H1 (cell line): ENCODE data around the gene INPP5K. TPM values are rescaled to one million over a fixed set of nuclear protein-coding genes. Genes with fewer than 3 reads are reported as not detected.

Source experiments
- CTCF ChIA-PET: fragments of 300-600 bp; sonication (Branson Sonifier 250); formaldehyde crosslinking; loops from one replicate; lab custom pipeline; 2021; ENCODE audit not compliant: partially characterized antibody; lab: Charles Lee
- POLR2A ChIA-PET: fragments of 300-600 bp; sonication (Branson Sonifier 250); formaldehyde crosslinking; loops from one replicate; lab custom pipeline; 2021; ENCODE audit warnings: inconsistent platforms; ENCODE audit not compliant: partially characterized antibody; lab: Charles Lee
- DNase-seq, 2 experiments: peaks; one replicate each; pipeline versions ENCODE4 v3.0.0 to v3.0.0-alpha.2; 2010 to 2022; ENCODE audit warnings: low spot score in 2 of 2, low read depth in 1 of 2, mixed read lengths in 1 of 2
- FAIRE-seq: peaks from 2 replicates; lab custom pipeline; 2011; peaks lifted over from hg19 to GRCh38; lab: Jason Lieb, UNC
- H2AFZ ChIP-seq: 2 replicates; pipeline ENCODE4 v1.8.1; 2012; ENCODE audit warnings: low read length, inconsistent platforms
- H2AK5ac ChIP-seq: 2 replicates; pipeline ENCODE4 v1.6.1; 2013; ENCODE audit warnings: low read depth, low read length
- H2BK120ac ChIP-seq: replicated peaks from 2 replicates; pipeline ENCODE3; 2013; ENCODE audit warnings: low read depth, low read length, inconsistent platforms
- H2BK12ac ChIP-seq: 2 replicates; pipeline ENCODE4 v1.6.1; 2013; ENCODE audit warnings: low read depth, low read length
- H2BK15ac ChIP-seq: 2 replicates; pipeline ENCODE4 v1.6.1; 2013; ENCODE audit warnings: low read length
- H2BK20ac ChIP-seq: 2 replicates; pipeline ENCODE4 v1.6.1; 2013; ENCODE audit warnings: low read length
- H2BK5ac ChIP-seq: 2 replicates; pipeline ENCODE4 v1.6.1; 2013; ENCODE audit warnings: low read depth, low read length
- H3K14ac ChIP-seq: 2 replicates; pipeline ENCODE4 v1.6.1; 2013; ENCODE audit warnings: inconsistent platforms; ENCODE audit not compliant: insufficient read length
- H3K18ac ChIP-seq: 2 replicates; pipeline ENCODE4 v1.6.1; 2013; ENCODE audit warnings: low read length; ENCODE audit errors: extremely low read depth
- H3K23ac ChIP-seq: 2 replicates; pipeline ENCODE4 v1.6.1; 2013; ENCODE audit warnings: inconsistent platforms; ENCODE audit not compliant: insufficient read length
- H3K23me2 ChIP-seq: 2 replicates; pipeline ENCODE4 v1.6.1; 2013; ENCODE audit warnings: low read depth, low read length
- H3K27ac ChIP-seq: 2 replicates; pipeline ENCODE4 v1.6.1; 2011; ENCODE audit warnings: low read depth, low read length, inconsistent platforms
- H3K27me3 ChIP-seq, 4 experiments: replicated peaks in 1 of 4; 1 replicate in 1 of 4; 2 replicates in 3 of 4; pipeline versions ENCODE4 v1.6.1 to v1.8.1; 2011 to 2013; ENCODE audit warnings: low read length in 3 of 4, mild to moderate bottlenecking in 3 of 4, inconsistent platforms in 2 of 4, mixed read lengths in 2 of 4, moderate library complexity in 1 of 4; ENCODE audit not compliant: control insufficient read depth in 3 of 4, insufficient read depth in 3 of 4; ENCODE audit errors: extremely low read depth in 1 of 4
- H3K36me3 ChIP-seq, 4 experiments: 2 replicates each; pipeline versions ENCODE4 v1.6.1 to v1.8.1; 2011 to 2013; ENCODE audit warnings: mild to moderate bottlenecking in 4 of 4, low read length in 3 of 4, moderate library complexity in 2 of 4, control low read depth in 1 of 4, inconsistent platforms in 1 of 4; ENCODE audit not compliant: insufficient read depth in 4 of 4, control insufficient read depth in 2 of 4
- H3K4ac ChIP-seq: replicated peaks from 2 replicates; pipeline ENCODE3; 2013; ENCODE audit warnings: low read length, low read depth, mixed read lengths, inconsistent platforms; ENCODE audit not compliant: insufficient read length
- H3K4me1 ChIP-seq, 4 experiments: replicated peaks in 1 of 4; 1 replicate in 1 of 4; 2 replicates in 3 of 4; pipeline versions ENCODE4 v1.6.1 to v1.8.1; 2011 to 2013; ENCODE audit warnings: low read length in 3 of 4, inconsistent platforms in 2 of 4, mixed read lengths in 1 of 4; ENCODE audit not compliant: insufficient read depth in 4 of 4, control insufficient read depth in 3 of 4
- H3K4me2 ChIP-seq, 2 experiments: 2 replicates each; pipeline versions ENCODE4 v1.6.1 to v1.8.1; 2011 to 2013; ENCODE audit warnings: low read depth in 2 of 2, low read length in 2 of 2, control low read depth in 1 of 2, inconsistent platforms in 1 of 2, mild to moderate bottlenecking in 1 of 2; ENCODE audit not compliant: insufficient read depth in 1 of 2
- H3K4me3 ChIP-seq, 4 experiments: fragments of 200-600, 300-600 bp in 1 of 4; sonication (generic), shearing (Covaris generic), sonication (Bioruptor Twin) in 1 of 4; 2 replicates each; pipeline versions ENCODE4 v1.5.1 to v1.8.1; 2011 to 2016; ENCODE audit warnings: low read length in 4 of 4, low read depth in 3 of 4, control low read depth in 2 of 4, inconsistent platforms in 2 of 4, mild to moderate bottlenecking in 2 of 4, mixed read lengths in 1 of 4, moderate library complexity in 1 of 4; ENCODE audit not compliant: insufficient read depth in 2 of 4; ENCODE audit errors: extremely low read depth in 1 of 4
- H3K56ac ChIP-seq: replicated peaks from 2 replicates; pipeline ENCODE3; 2013; ENCODE audit warnings: low read depth, mild to moderate bottlenecking, mixed read lengths, low read length, inconsistent platforms; ENCODE audit not compliant: insufficient read length
- H3K79me1 ChIP-seq: 2 replicates; pipeline ENCODE4 v1.6.1; 2013; ENCODE audit warnings: low read depth, low read length, control low read depth
- H3K79me2 ChIP-seq, 2 experiments: 2 replicates each; pipeline versions ENCODE4 v1.6.1 to v1.8.1; 2012 to 2013; ENCODE audit warnings: low read length in 2 of 2, mild to moderate bottlenecking in 2 of 2, inconsistent platforms in 1 of 2; ENCODE audit not compliant: insufficient read depth in 2 of 2, control insufficient read depth in 1 of 2
- H3K9ac ChIP-seq, 4 experiments: replicated peaks in 1 of 4; 1 replicate in 1 of 4; 2 replicates in 3 of 4; pipeline versions ENCODE4 v1.6.1 to v1.8.1; 2011 to 2013; ENCODE audit warnings: low read depth in 3 of 4, low read length in 3 of 4, control low read depth in 2 of 4, mild to moderate bottlenecking in 2 of 4, moderate library complexity in 2 of 4, inconsistent platforms in 1 of 4; ENCODE audit errors: extremely low read depth in 1 of 4
- H3K9me3 ChIP-seq, 2 experiments: 2 replicates each; pipeline versions ENCODE4 v1.6.1 to v1.8.1; 2012 to 2013; ENCODE audit warnings: mild to moderate bottlenecking in 2 of 2, moderate library complexity in 2 of 2, control low read depth in 1 of 2, inconsistent platforms in 1 of 2, low read depth in 1 of 2, low read length in 1 of 2, mixed read lengths in 1 of 2; ENCODE audit not compliant: insufficient read depth in 2 of 2
- H4K20me1 ChIP-seq, 2 experiments: replicated peaks in 1 of 2; 2 replicates each; pipeline versions ENCODE3 to v1.8.1; 2011 to 2013; ENCODE audit warnings: inconsistent platforms in 2 of 2, low read length in 2 of 2, mild to moderate bottlenecking in 1 of 2; ENCODE audit not compliant: insufficient read depth in 2 of 2, control insufficient read depth in 1 of 2
- H4K5ac ChIP-seq: 2 replicates; pipeline ENCODE4 v1.6.1; 2013; ENCODE audit warnings: low read length, low read depth, mixed read lengths, inconsistent platforms; ENCODE audit not compliant: insufficient read length
- H4K8ac ChIP-seq: 2 replicates; pipeline ENCODE4 v1.8.0; 2013; ENCODE audit warnings: mild to moderate bottlenecking, moderate library complexity, low read length, inconsistent platforms; ENCODE audit not compliant: insufficient read depth; ENCODE audit errors: extremely low read depth
- H4K91ac ChIP-seq: replicated peaks from 2 replicates; pipeline ENCODE3; 2013; ENCODE audit warnings: low read length, mixed read lengths, inconsistent platforms; ENCODE audit not compliant: insufficient read length
- ATF2 ChIP-seq: IDR thresholded peaks from 2 replicates; pipeline ENCODE4 v1.6.1; 2012; ENCODE audit warnings: low read length, inconsistent platforms
- BACH1 ChIP-seq: IDR thresholded peaks from 2 replicates; pipeline ENCODE4 v1.6.1; 2012; ENCODE audit warnings: low read length, improper control_type of control experiment
- CEBPB ChIP-seq: IDR thresholded peaks from 2 replicates; pipeline ENCODE4 v1.6.1; 2012; ENCODE audit warnings: low read depth, low read length
- CTBP2 ChIP-seq: IDR thresholded peaks from 2 replicates; pipeline ENCODE4 v1.7.0; 2011; ENCODE audit warnings: borderline replicate concordance, mild to moderate bottlenecking, moderate library complexity, mixed read lengths, low read length; ENCODE audit not compliant: insufficient read depth, insufficient read length
- EP300 ChIP-seq, 2 experiments: IDR thresholded peaks; 1 replicate in 1 of 2; 2 replicates in 1 of 2; pipeline ENCODE4 v1.6.1; 2011 to 2012; ENCODE audit warnings: low read depth in 2 of 2, low read length in 2 of 2, mild to moderate bottlenecking in 2 of 2, borderline replicate concordance in 1 of 2, inconsistent platforms in 1 of 2, moderate library complexity in 1 of 2
- FOSL1 ChIP-seq: IDR thresholded peaks from 2 replicates; pipeline ENCODE4 v1.6.1; 2011; ENCODE audit warnings: mild to moderate bottlenecking, low read depth, low read length, moderate library complexity; ENCODE audit not compliant: insufficient read depth
- GABPA ChIP-seq: IDR thresholded peaks from 2 replicates; pipeline ENCODE4 v1.6.1; 2011; ENCODE audit warnings: mild to moderate bottlenecking, low read length, moderate library complexity, borderline replicate concordance; ENCODE audit not compliant: insufficient read depth
- KDM4A ChIP-seq: IDR thresholded peaks from one replicate; pipeline ENCODE4 v1.7.1; 2012; ENCODE audit warnings: low read depth, mild to moderate bottlenecking, moderate library complexity, low read length, inconsistent platforms; ENCODE audit not compliant: severe bottlenecking
- RFX5 ChIP-seq: IDR thresholded peaks from 2 replicates; pipeline ENCODE4 v1.6.1; 2011; ENCODE audit warnings: low read depth, low read length, improper control_type of control experiment, borderline replicate concordance
- SP2 ChIP-seq: IDR thresholded peaks from 2 replicates; pipeline ENCODE4 v1.6.1; 2012; ENCODE audit warnings: mild to moderate bottlenecking, low read length, inconsistent platforms
- SP4 ChIP-seq: IDR thresholded peaks from 2 replicates; pipeline ENCODE4 v1.6.1; 2012; ENCODE audit warnings: low read length, inconsistent platforms
- TBP ChIP-seq: IDR thresholded peaks from 2 replicates; pipeline ENCODE4 v1.6.1; 2011; ENCODE audit warnings: low read depth, low read length, improper control_type of control experiment
- ZNF274 ChIP-seq: IDR thresholded peaks from 2 replicates; pipeline ENCODE4 v1.7.0; 2012; ENCODE audit warnings: low read length, borderline replicate concordance; ENCODE audit errors: extremely low read depth
- WGBS, 2 experiments: shearing (Covaris generic) in 1 of 2; methylation state at CpG; one replicate each; pipeline versions ENCODE4 v1.1.6 to v1.1.7; 2013 to 2015; ENCODE audit warnings: low lambda C conversion rate in 2 of 2, mixed read lengths in 2 of 2, inconsistent platforms in 1 of 2, low coverage in 1 of 2, missing lambda C conversion rate in 1 of 2; ENCODE audit not compliant: insufficient replicate concordance in 2 of 2, insufficient coverage in 1 of 2, insufficient read length in 1 of 2; ENCODE audit errors: extremely low coverage in 1 of 2, missing lambda C conversion rate in 1 of 2; 5-methylcytosine and 5-hydroxymethylcytosine counted together
- polyA plus RNA-seq, 7 experiments: library from polyadenylated mRNA; depleted of rRNA in 3 of 7; stranded (reverse) in 5 of 7; unstranded in 2 of 7; fragments of >200 nt in 5 of 7; fragments of 200-250 nt in 2 of 7; gene quantifications; 1 replicate in 5 of 7; 2 replicates in 1 of 7; 4 replicates in 1 of 7; pipeline versions ENCODE4 v1.2.1 to v1.2.3, GENCODE V29; 2011 to 2013; ENCODE audit warnings: missing spikeins in 2 of 7, mixed read lengths in 2 of 7
- total RNA-seq: library from RNA; stranded (reverse); fragmentation: NEBNext Ultra II Directional; extraction: Animal tissue kit (Norgen Biotek cat#: 25700); gene quantifications from 2 replicates; pipeline ENCODE4 v1.2.1, GENCODE V29; 2021

INPP5K gene
- total and polyA plus RNA-seq, 2 of the 8 experiments (the other 6 are each of a cell fraction or from before 2014, with no cell fraction given): 21.0 to 24.1 TPM

- Histone ChIP-seq H4K5ac (no peak overlapping the region), H3K23me2 (no peaks in the 10 kb centered on the region), H3K18ac (no peak overlapping the region), H3K27ac (no peak overlapping the region), H4K20me1 (peaks cover 0 to 3% of the 10 kb centered on the region in 2 experiments), H3K14ac (no peak overlapping the region), H3K4ac (no peak overlapping the region), H3K79me1 (no peaks in the 10 kb centered on the region), H3K4me1 (no peaks in the 10 kb centered on the region), H3K79me2 (no peaks in the 10 kb centered on the region), H3K36me3 (no peaks in the 10 kb centered on the region; a peak in 1 of 8 replicates), H2BK15ac (no peak overlapping the region), H3K56ac (no peak overlapping the region), H4K91ac (no peak overlapping the region), H2BK120ac (no peak overlapping the region), H2BK5ac (no peak overlapping the region), H3K9me3 (no peaks in the 10 kb centered on the region), H2BK20ac (no peak overlapping the region), H2AK5ac (no peak overlapping the region), H3K27me3 (no peaks in the 10 kb centered on the region), H2AFZ (no peak overlapping the region), H3K23ac (no peak overlapping the region), H2BK12ac (no peak overlapping the region), H3K9ac (no peak overlapping the region), H4K8ac (no peak overlapping the region), H3K4me3 (no peak overlapping the region), H3K4me2 (no peak overlapping the region)
- FAIRE-seq: no peak
- ChIA-PET CTCF (interaction anchor here (1.4 to 5.1 kb wide), 3 partner anchors 8 to 17 kb away, joined by 4 to 30 read pairs (median 5); partner anchors contain the start of gene INPP5K), POLR2A (interaction anchor here (2.9 to 3.3 kb wide), 2 partner anchors 11 to 12 kb away, joined by 9 to 17 read pairs; partner anchors contain the start of genes INPP5K and MYO1C)
- 89% methylated on average over 10 of the region's 10 CpGs; no CpG with 5 or more reads in 1 of the 2 experiments for WGBS, 2 experiments
- no peak for DNase-seq
- TF ChIP-seq RFX5 (no peak), SP4 (no peak), CEBPB (no peak), ATF2 (no peak), EP300 (IDR thresholded peaks at IDR 0.05; ENCODE audit: borderline replicate concordance in 1 of 2, low read depth in 2 of 2, low read length in 2 of 2) (no peak), BACH1 (no peak), GABPA (no peak), CTBP2 (no peak), KDM4A (no peak), TBP (no peak), SP2 (no peak), ZNF274 (no peak), FOSL1 (no peak)
These were observed 12.7 kb downstream of the INPP5K start for GRCh38 chr17:1503699-1504098.
